ENCODE data around the gene HHIPL1. TPM values are rescaled to one million over a fixed set of nuclear protein-coding genes. Genes with fewer than 3 reads are reported as not detected.

Gene HHIPL1
- total and polyA plus RNA-seq, 4 donors = 0.31 to 4.0 (median 1.1) TPM

DNA sequence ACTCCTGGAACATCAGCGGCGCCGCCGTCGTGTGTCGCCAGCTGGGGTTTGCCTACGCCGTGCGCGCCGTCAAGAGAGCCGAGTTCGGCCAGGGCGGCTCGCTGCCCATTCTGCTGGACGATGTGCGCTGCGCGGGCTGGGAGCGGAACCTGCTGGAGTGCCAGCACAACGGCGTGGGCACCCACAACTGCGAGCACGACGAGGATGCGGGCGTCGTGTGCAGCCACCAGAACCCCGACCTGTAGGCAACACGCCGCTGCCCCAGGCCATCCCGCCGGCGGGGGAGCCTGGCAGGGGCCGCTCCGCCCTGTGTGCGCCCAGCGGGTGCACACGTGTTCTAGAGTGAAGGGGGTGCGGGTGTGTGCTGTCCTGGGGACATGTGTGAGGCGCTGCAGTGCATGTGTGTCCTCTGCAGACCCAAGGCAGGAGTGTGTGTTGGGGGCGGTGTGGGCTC, 30.5 kb downstream of the HHIPL1 start:
- peaks cover 0 to 5% (median 0%) of the 10 kb centered on the region in 3 donors for H3K27me3 ChIP-seq (ENCODE audit: control insufficient read depth in 3 of 3, insufficient read depth in 3 of 3, low read length in 2 of 3)
- peaks cover 0 to 6% (median 0%) of the 10 kb centered on the region in 5 donors for H3K4me1 ChIP-seq (ENCODE audit: control insufficient read depth in 5 of 5, insufficient read depth in 5 of 5, low read length in 5 of 5)
- DNase-seq (no peak), ATAC-seq (ENCODE audit: insufficient read depth, low FRiP score) (no peak)
- peaks cover 0 to 8% (median 0%) of the 10 kb centered on the region in 4 donors for H3K9me3 ChIP-seq (ENCODE audit: control insufficient read depth in 4 of 4, insufficient read depth in 3 of 4, low read length in 3 of 4)
- peaks cover 0 to 1% (median 0%) of the 10 kb centered on the region in 4 donors for H3K36me3 ChIP-seq (ENCODE audit: control insufficient read depth in 4 of 4, insufficient read depth in 4 of 4, low read length in 4 of 4)
- no peak overlapping the region for H3K27ac ChIP-seq (ENCODE audit: low read depth in 1 of 2, low read length in 1 of 2)
- TF ChIP-seq, protein P1, sequence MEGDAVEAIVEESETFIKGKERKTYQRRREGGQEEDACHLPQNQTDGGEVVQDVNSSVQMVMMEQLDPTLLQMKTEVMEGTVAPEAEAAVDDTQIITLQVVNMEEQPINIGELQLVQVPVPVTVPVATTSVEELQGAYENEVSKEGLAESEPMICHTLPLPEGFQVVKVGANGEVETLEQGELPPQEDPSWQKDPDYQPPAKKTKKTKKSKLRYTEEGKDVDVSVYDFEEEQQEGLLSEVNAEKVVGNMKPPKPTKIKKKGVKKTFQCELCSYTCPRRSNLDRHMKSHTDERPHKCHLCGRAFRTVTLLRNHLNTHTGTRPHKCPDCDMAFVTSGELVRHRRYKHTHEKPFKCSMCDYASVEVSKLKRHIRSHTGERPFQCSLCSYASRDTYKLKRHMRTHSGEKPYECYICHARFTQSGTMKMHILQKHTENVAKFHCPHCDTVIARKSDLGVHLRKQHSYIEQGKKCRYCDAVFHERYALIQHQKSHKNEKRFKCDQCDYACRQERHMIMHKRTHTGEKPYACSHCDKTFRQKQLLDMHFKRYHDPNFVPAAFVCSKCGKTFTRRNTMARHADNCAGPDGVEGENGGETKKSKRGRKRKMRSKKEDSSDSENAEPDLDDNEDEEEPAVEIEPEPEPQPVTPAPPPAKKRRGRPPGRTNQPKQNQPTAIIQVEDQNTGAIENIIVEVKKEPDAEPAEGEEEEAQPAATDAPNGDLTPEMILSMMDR (IDR thresholded peaks at IDR 0.05; ENCODE audit: control extremely low read depth, extremely low read depth) = no peak
- H3K4me3 ChIP-seq = no peak overlapping the region
- 55 to 58% methylated on average over 42 of the region's 42 CpGs for WGBS, 2 donors
- H3K9ac ChIP-seq (ENCODE audit: insufficient read depth in 1 of 2, low read length in 2 of 2) = no peak overlapping the region

DNA sequence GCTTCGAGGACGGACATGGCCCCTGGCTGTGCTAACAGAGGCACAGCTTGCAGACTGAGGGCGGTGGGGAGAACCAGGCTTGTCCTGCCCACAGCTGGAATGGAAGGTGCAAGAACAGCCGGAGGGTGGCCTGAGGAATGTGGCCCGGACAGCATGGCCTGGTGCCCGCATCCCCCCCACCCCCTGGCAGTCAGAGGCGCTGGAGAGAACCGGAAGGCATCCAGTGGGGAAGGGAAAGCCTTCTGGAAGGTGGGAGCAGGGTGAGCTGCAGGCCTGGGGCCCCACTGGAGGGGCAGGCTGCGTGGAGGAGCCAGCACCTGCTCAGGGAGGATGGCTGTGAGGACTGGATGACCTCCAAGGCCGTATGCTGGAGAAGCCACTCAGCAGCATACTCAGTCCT, 31.0 kb downstream of the HHIPL1 start:
- WGBS, 2 donors = 54 to 61% methylated on average over 10 of the region's 10 CpGs
- Histone ChIP-seq H3K27me3 (ENCODE audit: control insufficient read depth in 3 of 3, insufficient read depth in 3 of 3, low read length in 2 of 3) (peaks cover 0 to 5% (median 0%) of the 10 kb centered on the region in 3 donors), H3K4me3 (no peak overlapping the region), H3K36me3 (ENCODE audit: control insufficient read depth in 4 of 4, insufficient read depth in 4 of 4, low read length in 4 of 4) (peaks cover 0 to 1% (median 0%) of the 10 kb centered on the region in 4 donors), H3K27ac (ENCODE audit: low read depth in 1 of 2, low read length in 1 of 2) (no peak overlapping the region), H3K9me3 (ENCODE audit: control insufficient read depth in 4 of 4, insufficient read depth in 3 of 4, low read length in 3 of 4) (peaks cover 0 to 8% (median 0%) of the 10 kb centered on the region in 4 donors), H3K9ac (ENCODE audit: insufficient read depth in 1 of 2, low read length in 2 of 2) (no peak overlapping the region), H3K4me1 (ENCODE audit: control insufficient read depth in 5 of 5, insufficient read depth in 5 of 5, low read length in 5 of 5) (peaks cover 0 to 6% (median 0%) of the 10 kb centered on the region in 5 donors)
- ATAC-seq (ENCODE audit: insufficient read depth, low FRiP score) (no peak), DNase-seq (no peak)
- TF ChIP-seq, protein P1 (IDR thresholded peaks at IDR 0.05; ENCODE audit: control extremely low read depth, extremely low read depth) = no peak

GRCh38 chr14:99676657-99677056, 31.7 kb downstream of the HHIPL1 start:
- H3K27me3 ChIP-seq (ENCODE audit: control insufficient read depth in 3 of 3, insufficient read depth in 3 of 3, low read length in 2 of 3) = peaks cover 0 to 5% (median 0%) of the 10 kb centered on the region in 3 donors
- peaks cover 0 to 8% (median 0%) of the 10 kb centered on the region in 4 donors for H3K9me3 ChIP-seq (ENCODE audit: control insufficient read depth in 4 of 4, insufficient read depth in 3 of 4, low read length in 3 of 4)
- no peak overlapping the region for H3K4me3 ChIP-seq
- H3K9ac ChIP-seq (ENCODE audit: insufficient read depth in 1 of 2, low read length in 2 of 2) = no peak overlapping the region
- ATAC-seq (ENCODE audit: insufficient read depth, low FRiP score) = no peak
- H3K4me1 ChIP-seq (ENCODE audit: control insufficient read depth in 5 of 5, insufficient read depth in 5 of 5, low read length in 5 of 5) = peaks cover 0 to 6% (median 0%) of the 10 kb centered on the region in 5 donors
- TF ChIP-seq, protein P1 (IDR thresholded peaks at IDR 0.05; ENCODE audit: control extremely low read depth, extremely low read depth) = no peak
- 63 to 74% methylated on average over 8 of the region's 8 CpGs for WGBS, 2 donors
- no peak for DNase-seq
- peaks cover 0 to 1% (median 0%) of the 10 kb centered on the region in 4 donors for H3K36me3 ChIP-seq (ENCODE audit: control insufficient read depth in 4 of 4, insufficient read depth in 4 of 4, low read length in 4 of 4)
- H3K27ac ChIP-seq (ENCODE audit: low read depth in 1 of 2, low read length in 1 of 2) = no peak overlapping the region
